Measurements from ENCODE around the gene CLTA.
"Not testable (repeated sequence)": the region's sequence is repeated elsewhere in the genome, so short reads cannot be mapped to it uniquely, and the experiment has no call there.

DNA sequence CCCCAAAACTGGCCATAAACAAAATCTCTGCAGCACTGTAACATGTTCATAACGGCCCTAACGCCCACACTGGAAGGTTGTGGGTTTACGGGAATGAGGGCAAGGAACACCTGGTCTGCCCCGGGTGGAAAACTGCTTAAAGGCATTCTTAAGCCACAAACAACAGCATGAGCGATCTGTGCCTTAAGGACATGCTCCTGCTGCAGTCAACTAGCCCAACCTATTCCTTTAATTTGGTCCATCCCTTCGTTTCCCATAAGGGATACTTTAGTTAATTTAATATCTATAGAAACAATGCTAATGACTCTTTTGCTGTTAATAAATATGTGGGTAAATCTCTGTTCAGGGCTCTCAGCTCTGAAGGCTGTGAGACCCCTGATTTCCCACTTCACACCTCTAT lies 10.5 kb upstream of the CLTA start:
- TF ChIP-seq POLR2A (IDR thresholded peaks at IDR 0.05; ENCODE audit: low read length); GATA1 (IDR thresholded peaks at IDR 0.05; ENCODE audit: low read depth, low read length): not testable (repeated sequence)

All from erythroblast (primary cell).